Right lobe of liver (tissue), 4 donors: ENCODE results near the gene LUZP4.

ENCODE experiments used
- CTCF ChIP-seq, 4 donors: fragments of 200-600 bp in 3 of 4; fragments of 450-650 bp in 1 of 4; IDR thresholded peaks; one replicate each; pipeline versions ENCODE4 v1.5.1 to v1.8.0; 2016 to 2022; ENCODE audit warnings: antibody characterized with exemption in 4 of 4, mild to moderate bottlenecking in 2 of 4
- POLR2A ChIP-seq: fragments of 450-650 bp; IDR thresholded peaks from one replicate; pipeline ENCODE4 v1.6.1; 2017; ENCODE audit warnings: antibody characterized with exemption, mild to moderate bottlenecking
- donor health status: DM: no; HTN: no; CAD: no.
- donor health status: DM: no; HTN: no; CAD: no.
- donor health status: DM: no; HTN: yes; CAD: no.

DNA sequence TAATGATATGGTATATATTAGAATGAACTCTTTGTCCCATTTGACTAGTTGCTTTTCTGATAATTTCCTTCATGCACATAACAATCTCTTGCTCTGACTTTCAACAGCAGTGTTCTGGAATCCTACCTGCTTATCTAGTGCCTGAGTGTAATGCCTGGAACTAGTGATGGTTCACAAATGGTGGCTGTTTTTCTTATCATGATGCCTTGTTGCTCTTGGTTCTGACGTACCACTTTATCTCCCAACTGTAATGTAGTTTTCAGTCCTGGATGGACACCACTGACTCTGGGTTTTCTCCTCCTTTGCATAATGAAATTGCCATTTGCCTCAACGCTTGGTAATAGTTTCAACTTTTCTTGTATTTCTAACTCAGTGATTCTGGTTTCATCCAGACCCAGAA lies 25.5 kb upstream of the LUZP4 start:
- TF ChIP-seq CTCF (IDR thresholded peaks at IDR 0.05) (no peak), POLR2A (no peak)
